Stomach smooth muscle (tissue), 2 donors: ENCODE measurements around the gene KRTAP4-1.
"Not testable (repeated sequence)": the region's sequence is repeated elsewhere in the genome, so short reads cannot be mapped to it uniquely, and the experiment has no call there.

Experiments used
- H3K27ac ChIP-seq: one replicate; pipeline ENCODE4 v1.7.0; 2013; ENCODE audit warnings: mild to moderate bottlenecking, low read length, inconsistent platforms
- H3K27me3 ChIP-seq, 2 donors: one replicate each; pipeline ENCODE4 v1.7.0; 2013; ENCODE audit warnings: low read length in 2 of 2; ENCODE audit not compliant: insufficient read depth in 2 of 2, control insufficient read depth in 1 of 2
- H3K36me3 ChIP-seq, 2 donors: one replicate each; pipeline ENCODE4 v1.7.0; 2013; ENCODE audit warnings: low read length in 2 of 2; ENCODE audit not compliant: control insufficient read depth in 2 of 2, insufficient read depth in 2 of 2
- H3K4me1 ChIP-seq: one replicate; pipeline ENCODE4 v1.7.0; 2013; ENCODE audit warnings: low read length; ENCODE audit not compliant: control insufficient read depth, insufficient read depth
- H3K4me3 ChIP-seq, 2 donors: one replicate each; pipeline ENCODE4 v1.7.0; 2013; ENCODE audit warnings: low read length in 2 of 2
- H3K9ac ChIP-seq, 2 donors: one replicate each; pipeline ENCODE4 v1.7.0; 2013; ENCODE audit warnings: low read length in 2 of 2, mild to moderate bottlenecking in 1 of 2
- H3K9me3 ChIP-seq, 2 donors: one replicate each; pipeline ENCODE4 v1.7.0; 2013; ENCODE audit warnings: low read length in 2 of 2; ENCODE audit not compliant: control insufficient read depth in 2 of 2
- donor health status: healthy.
- donor health status: Pancreatic carcinoma.

KRTAP4-1 gene

DNA sequence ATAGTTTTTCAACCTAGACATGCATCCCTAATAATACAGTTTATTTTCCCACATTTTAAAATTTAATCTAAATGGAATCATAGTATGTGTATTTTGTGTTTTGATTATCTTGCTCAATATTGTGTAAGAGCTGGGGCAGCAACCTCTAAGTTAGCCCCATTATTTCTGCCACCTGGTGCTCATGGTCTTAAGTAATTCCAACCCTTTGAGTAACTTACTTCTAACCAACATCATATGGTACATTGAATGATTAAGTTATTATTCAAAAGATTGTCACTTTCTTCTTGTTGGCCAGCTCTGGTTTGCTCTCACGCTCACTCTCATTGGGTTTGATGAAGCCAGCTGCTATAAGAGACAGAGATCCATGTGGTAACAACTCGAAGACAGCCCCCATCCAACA, 12.8 kb downstream of the KRTAP4-1 start:
- Histone ChIP-seq H3K4me3 (no peak overlapping the region), H3K27ac (no peak overlapping the region), H3K9me3 (no peaks in the 10 kb centered on the region), H3K36me3 (no peaks in the 10 kb centered on the region), H3K9ac (no peak overlapping the region), H3K4me1 (no peaks in the 10 kb centered on the region), H3K27me3 (peaks cover 0 to 9% of the 10 kb centered on the region in 2 donors)

DNA sequence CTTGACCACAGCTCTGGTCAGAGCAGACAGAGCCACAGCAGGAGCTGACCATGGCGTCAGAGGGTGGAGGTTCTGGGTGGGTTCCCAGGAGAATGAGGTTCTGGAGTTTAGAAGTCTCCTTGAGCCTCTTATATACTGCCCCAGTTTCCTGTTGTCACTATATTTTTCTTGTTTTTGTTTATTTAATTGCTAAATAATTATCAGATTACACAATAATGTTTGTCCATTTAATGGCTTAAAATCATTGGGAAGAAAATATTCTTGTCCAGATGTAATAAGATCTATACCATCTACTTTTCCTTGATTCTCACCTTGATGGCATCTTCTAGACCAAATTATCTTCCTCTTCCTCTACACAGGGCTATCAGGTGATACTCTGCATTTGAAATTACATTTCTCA, 16.6 kb downstream of the KRTAP4-1 start, which contains the start of gene KRTAP4-3:
TSS of gene KRTAP4-3 (minus strand) at position 101 of the 400 bp plus-strand sequence. CDS start at position 52, 49 bp downstream.
- Histone ChIP-seq H3K27me3 (no peaks in the 10 kb centered on the region), H3K4me3 (no peak within 1 kb of the TSS), H3K9me3 (no peaks in the 10 kb centered on the region), H3K4me1 (no peaks in the 10 kb centered on the region), H3K27ac (no peak within 1 kb of the TSS), H3K36me3 (no peaks in the 10 kb centered on the region), H3K9ac (no peak within 1 kb of the TSS)

DNA sequence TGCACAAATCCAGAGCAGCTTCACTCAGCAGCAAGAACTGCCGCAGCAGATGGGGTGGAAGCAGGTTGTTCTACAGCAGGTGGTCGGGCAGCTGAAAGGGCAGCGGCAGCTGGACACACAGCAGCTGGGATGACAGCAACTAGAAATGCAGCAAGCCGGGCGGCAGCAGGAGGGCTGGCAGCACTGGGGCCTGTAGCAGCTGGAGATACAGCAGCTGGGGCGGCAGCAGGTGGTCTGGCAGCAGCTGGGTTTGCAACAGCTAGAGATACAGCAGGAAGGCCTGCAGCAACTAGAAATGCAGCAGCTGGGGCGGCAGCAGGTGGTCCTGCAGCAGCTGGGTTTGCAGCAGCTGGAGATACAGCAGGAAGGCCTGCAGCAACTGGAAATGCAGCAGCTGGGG, 17.1 kb downstream of the KRTAP4-1 start:
- H3K4me3 ChIP-seq: no peak overlapping the region
- no peaks in the 10 kb centered on the region for H3K4me1 ChIP-seq
- H3K9ac ChIP-seq: no peak overlapping the region
- no peak overlapping the region for H3K27ac ChIP-seq
- H3K9me3 ChIP-seq: no peaks in the 10 kb centered on the region
- H3K36me3 ChIP-seq: no peaks in the 10 kb centered on the region
- no peaks in the 10 kb centered on the region for H3K27me3 ChIP-seq

DNA sequence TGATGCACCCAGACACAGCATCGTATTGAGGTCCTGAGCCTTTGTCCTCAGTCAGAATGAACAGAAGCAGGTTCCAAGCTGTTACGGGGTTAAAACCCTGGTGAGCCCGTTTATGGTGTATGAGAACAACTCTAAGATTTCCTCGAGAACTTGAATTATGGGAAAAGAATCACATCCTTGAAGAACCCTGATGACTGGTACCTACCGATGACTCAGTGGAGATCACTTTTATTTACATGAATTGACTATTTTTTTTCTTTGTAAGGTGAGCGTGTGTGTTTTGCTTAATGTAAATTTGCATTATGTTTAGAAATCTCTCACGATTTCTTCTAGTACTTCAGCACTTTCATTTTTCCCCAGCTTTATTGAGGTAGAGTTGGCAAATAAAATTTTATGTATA, 20.9 kb downstream of the KRTAP4-1 start:
- no peaks in the 10 kb centered on the region for H3K36me3 ChIP-seq
- H3K27me3 ChIP-seq: peaks cover 0 to 2% of the 10 kb centered on the region in 2 donors
- no peak overlapping the region for H3K9ac ChIP-seq
- H3K4me3 ChIP-seq: no peak overlapping the region
- no peak overlapping the region for H3K27ac ChIP-seq
- no peaks in the 10 kb centered on the region for H3K9me3 ChIP-seq
- no peaks in the 10 kb centered on the region for H3K4me1 ChIP-seq

DNA sequence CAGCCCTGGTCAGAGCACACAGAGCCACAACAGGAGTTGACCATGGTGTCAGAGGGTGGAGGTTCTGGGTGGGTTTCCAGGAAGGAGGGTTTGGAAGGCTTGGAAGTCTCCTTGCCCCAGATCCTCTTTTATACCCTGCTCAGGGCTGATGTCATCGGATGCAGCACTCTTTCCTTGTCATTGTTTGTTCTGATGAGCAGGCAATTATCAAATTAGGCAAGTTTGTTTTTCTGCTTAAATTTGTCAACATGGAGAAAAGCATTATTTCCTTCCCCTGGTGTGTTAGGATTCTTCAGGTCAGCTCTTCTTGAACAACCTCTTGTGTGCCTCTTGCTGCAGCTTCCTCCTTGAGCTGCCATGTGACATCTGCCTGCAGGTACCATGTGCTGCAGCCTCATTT, 24.1 kb downstream of the KRTAP4-1 start, which contains the start of gene KRTAP4-4:
TSS of gene KRTAP4-4 (minus strand) at position 101 of the 400 bp plus-strand sequence. CDS start at position 44, 57 bp downstream.
- peaks cover 0 to 2% of the 10 kb centered on the region in 2 donors for H3K27me3 ChIP-seq
- H3K4me1 ChIP-seq: no peaks in the 10 kb centered on the region
- H3K9me3 ChIP-seq: no peaks in the 10 kb centered on the region
- H3K27ac ChIP-seq: no peak within 1 kb of the TSS
- H3K4me3 ChIP-seq: no peak within 1 kb of the TSS
- H3K36me3 ChIP-seq: no peaks in the 10 kb centered on the region
- no peak within 1 kb of the TSS for H3K9ac ChIP-seq

DNA sequence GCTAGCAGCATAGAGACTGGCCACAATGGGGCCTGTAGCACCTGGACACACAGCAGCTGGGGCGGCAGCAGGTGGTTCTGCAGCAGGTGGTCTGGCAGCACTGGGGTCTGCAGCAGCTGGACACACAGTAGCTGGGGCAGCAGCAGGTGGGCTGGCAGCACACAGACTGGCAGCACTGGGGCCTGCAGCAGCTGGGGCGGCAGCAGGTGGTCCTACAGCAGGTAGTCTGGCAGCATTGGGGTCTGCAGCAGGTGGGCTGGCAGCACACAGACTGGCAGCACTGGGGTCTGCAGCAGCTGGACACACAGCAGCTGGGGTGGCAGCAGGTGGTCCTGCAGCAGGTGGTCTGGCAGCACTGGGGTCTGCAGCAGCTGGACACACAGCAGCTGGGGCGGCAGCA, 24.5 kb downstream of the KRTAP4-1 start:
- H3K36me3 ChIP-seq: not testable (repeated sequence)

DNA sequence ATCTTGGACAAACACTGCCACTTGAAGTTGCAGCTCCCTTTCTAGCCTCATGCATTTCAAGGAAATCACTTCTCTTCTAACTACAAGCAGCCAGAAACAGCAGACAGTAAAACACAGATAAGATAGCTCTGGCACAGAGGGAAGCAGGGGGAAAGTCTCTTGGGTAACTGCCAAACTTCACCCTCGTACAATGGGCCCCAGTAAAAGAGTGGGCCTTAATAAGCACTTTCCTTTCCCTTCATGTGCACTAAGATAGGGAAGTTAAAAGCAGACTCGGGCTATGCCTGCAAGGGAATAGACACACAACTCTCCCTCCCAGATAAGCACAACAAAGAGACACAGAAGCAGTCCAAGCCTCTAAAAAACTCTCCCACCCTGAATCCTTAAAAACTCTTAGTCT, 30.9 kb downstream of the KRTAP4-1 start:
- H3K27ac ChIP-seq: no peak overlapping the region
- no peaks in the 10 kb centered on the region for H3K4me1 ChIP-seq
- H3K9ac ChIP-seq: no peak overlapping the region
- H3K36me3 ChIP-seq: no peaks in the 10 kb centered on the region
- no peaks in the 10 kb centered on the region for H3K9me3 ChIP-seq
- H3K4me3 ChIP-seq: no peak overlapping the region
- no peaks in the 10 kb centered on the region for H3K27me3 ChIP-seq

More for the DNA sequence above, 24.5 kb downstream of the KRTAP4-1 start:
- not testable (repeated sequence) for H3K27me3 ChIP-seq, H3K4me3 ChIP-seq, H3K9ac ChIP-seq, H3K4me1 ChIP-seq, H3K9me3 ChIP-seq, H3K27ac ChIP-seq

GRCh38 chr17:41151525-41151924, 33.2 kb downstream of the KRTAP4-1 start:
- Histone ChIP-seq H3K4me3 (no peak overlapping the region), H3K9ac (no peak overlapping the region), H3K36me3 (no peaks in the 10 kb centered on the region), H3K9me3 (no peaks in the 10 kb centered on the region), H3K27ac (no peak overlapping the region), H3K4me1 (no peaks in the 10 kb centered on the region), H3K27me3 (no peaks in the 10 kb centered on the region)

DNA sequence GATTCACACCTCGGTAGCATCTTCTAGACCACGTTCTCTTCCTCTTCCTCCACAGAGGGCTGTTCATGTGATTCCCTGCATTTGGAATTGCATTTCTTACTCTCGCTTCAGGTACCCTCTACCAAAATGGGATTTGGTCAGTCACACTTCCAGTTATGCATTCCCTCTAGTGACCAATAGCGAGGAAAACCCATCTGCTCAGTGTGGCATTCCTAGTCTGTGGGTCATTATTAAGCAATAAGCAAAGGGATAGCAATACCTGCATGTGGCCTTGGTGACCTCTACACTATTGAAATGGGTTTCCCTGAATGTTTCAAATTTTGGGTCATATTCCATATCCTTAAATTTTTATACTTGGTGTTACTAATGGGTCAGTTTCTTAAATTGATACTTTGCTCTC, 34.7 kb downstream of the KRTAP4-1 start:
- H3K9me3 ChIP-seq: no peaks in the 10 kb centered on the region
- H3K9ac ChIP-seq: no peak overlapping the region
- H3K4me1 ChIP-seq: no peaks in the 10 kb centered on the region
- H3K4me3 ChIP-seq: no peak overlapping the region
- no peaks in the 10 kb centered on the region for H3K27me3 ChIP-seq
- no peaks in the 10 kb centered on the region for H3K36me3 ChIP-seq
- H3K27ac ChIP-seq: no peak overlapping the region

GRCh38 chr17:41149652-41149985, 35.1 kb downstream of the KRTAP4-1 start, which contains the start of gene KRTAP4-5:
Gene KRTAP4-5, minus strand, starts transcription at chr17:41149825. Its CDS starts 58 bp downstream, at chr17:41149767.
- Histone ChIP-seq H3K9me3 (no peaks in the 10 kb centered on the region), H3K36me3 (no peaks in the 10 kb centered on the region), H3K4me1 (no peaks in the 10 kb centered on the region), H3K27ac (no peak within 1 kb of the TSS), H3K9ac (no peak within 1 kb of the TSS), H3K27me3 (no peaks in the 10 kb centered on the region), H3K4me3 (no peak within 1 kb of the TSS)

DNA sequence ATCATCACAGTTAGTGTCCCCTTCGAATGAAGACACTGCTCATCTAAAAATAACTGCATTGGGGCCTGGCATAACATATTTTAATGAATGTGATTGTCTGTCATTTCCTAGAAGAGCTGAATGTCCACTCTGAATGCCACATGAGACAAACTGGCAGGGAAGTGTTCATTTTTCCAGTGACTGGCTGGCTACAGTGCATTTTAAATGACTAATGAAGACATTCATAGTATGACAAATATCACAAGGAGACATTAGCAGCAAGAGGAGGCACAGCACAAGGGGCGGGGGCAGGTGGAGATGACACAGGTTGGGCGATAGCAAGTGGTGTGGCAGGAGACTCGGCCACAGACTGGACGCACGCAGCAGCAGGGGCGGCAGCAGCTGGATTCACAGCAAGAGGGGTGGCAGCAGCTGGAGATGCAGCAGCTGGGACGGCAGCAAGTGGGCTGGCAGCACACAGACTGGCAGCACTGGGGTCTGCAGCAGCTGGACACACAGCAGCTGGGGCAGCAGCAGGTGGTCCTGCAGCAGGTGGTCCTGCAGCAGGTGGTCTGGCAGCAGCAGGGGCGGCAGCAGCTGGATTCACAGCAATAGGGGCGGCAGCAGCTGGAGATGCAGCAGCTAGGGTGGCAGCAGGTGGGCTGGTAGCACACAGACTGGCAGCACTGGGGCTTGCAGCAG, 35.6 kb downstream of the KRTAP4-1 start:
- not testable (repeated sequence) for H3K9me3 ChIP-seq, H3K4me1 ChIP-seq, H3K9ac ChIP-seq, H3K27ac ChIP-seq, H3K4me3 ChIP-seq, H3K36me3 ChIP-seq, H3K27me3 ChIP-seq
